ENCODE results near the gene XRCC4.
A peak's percentile ranks its signal among the peaks of the same experiment; 100 is the strongest.
"Not testable (repeated sequence)": the region's sequence is repeated elsewhere in the genome, so short reads cannot be mapped to it uniquely, and the experiment has no call there.

The XRCC4 gene

DNA sequence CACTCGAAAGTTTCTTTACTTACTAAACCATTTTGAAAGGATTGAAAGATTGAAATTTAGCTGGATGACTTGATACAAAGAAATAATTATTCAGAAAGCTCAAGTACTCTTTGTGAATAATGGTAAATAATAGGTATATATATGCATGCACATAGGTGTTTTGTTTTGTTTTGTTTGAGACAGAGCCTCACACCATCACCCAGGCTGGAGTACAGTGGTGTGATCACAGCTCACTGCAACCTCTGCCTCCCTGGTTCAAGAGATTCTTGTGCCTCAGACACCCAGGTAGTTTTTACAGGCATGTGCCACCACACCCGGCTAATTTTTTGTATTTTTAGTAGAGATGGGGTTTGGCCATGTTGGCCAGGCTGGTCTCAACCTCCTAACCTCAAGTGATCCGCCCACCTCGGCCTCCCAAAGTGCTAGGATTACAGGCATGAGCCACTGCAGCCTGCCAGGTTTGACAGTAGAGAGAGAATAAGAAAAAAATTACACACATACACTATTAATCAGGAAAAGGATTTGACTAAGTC lies 278.2 kb downstream of the XRCC4 start:
- not testable (repeated sequence) for DNase-seq

DNA sequence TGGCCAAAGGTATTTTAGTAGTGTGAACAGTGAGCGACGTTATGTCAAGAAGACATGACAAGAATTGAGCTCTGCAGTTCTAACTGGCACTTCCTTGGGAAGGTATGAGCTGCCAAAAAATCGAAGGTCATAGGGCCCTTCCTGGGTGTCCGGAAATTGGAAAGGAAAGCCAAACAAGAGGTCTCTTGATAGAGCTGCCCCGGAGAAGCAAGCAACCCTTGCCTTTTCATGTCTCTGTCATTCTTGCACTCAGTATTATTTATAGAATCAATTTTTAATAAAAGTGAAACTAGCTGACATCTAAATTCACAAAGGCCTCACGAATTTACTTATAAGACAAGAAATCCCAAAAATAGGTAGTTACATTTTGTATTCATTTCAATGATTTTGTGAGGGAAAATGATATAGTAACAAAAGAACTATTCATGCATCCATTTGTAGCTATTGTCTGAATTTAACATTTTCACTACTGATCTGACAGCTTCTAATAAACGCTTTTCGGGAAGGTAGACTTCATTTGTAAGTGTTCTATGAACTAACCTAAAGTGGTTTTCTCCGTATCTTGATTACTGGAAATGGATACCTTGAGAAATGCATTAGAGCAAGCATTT lies 280.4 kb downstream of the XRCC4 start:
- DNase-seq: no peak

DNA sequence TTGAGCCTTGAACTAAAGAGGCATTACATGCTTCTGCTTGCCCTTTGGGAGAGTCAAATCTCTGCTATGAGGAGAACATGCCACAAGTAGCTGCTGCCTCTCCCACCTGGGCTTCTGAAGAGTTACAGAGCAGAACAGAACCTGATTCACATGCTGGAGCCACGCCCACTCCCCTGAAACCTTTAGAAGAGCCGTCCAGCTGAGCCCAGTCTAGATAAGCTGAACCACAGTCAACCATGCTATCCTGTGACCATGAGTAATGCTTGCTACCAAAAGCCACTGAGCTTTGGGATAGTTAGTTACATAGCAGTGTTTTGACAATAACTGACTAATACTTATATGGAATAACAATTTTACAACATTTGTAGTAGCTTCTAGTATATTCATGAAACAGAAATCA lies 283.2 kb downstream of the XRCC4 start:
- no peak for DNase-seq

DNA sequence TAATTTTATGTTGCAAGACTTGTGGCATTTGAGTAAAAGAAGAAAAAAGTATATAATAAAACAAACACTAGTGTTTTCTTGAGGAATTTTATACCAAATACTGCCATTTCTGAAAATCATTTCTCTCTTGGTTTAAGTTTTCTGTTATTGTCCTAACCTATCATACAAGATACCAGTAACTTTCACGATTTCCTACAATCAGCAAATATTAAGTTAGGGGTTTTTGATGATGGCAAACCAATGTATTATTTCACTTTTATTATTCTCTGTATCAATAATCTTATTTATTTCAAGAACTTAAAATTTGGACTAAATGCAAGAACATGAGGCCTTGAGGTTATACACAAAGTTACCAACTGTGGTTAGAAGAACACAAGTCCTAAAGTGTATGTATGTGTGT lies 285.2 kb downstream of the XRCC4 start:
- no peak for DNase-seq

DNA sequence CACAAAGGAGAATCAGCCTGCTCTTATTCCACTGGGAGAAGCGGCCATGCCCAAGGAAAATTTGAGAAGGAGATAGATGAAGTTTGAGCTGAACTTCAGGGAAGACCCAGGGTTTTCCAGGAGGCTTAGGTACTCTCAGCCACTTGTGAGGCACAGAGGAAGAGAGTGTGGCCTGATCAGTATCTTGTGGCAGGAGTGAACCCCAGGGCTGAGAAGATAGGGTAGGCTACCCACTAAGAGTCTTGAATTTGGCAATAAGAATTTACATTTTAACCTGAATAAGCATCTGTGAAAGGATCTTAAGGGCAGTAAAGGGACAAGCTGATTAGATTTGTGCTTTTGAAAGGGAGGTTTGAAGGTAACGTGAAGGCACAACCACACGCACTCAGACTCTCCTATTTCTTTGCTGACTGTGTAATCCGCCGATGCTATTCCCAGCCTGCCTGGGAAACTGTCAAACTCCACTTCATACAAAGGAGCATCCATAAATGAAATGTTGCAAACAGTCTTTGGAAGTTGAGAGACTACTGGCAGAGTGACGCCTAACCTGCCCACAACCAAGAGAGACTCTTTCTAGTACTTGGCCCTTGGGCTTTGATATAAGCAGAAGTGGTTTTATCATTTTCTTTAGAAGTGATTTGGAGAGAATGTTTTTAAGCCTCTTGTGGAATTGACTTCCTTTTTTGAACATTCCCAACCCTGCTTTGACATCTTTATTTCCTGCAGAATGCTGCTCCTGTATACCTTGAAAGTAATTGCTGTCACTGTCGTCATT lies 286.0 kb downstream of the XRCC4 start:
- no peak for DNase-seq

DNA sequence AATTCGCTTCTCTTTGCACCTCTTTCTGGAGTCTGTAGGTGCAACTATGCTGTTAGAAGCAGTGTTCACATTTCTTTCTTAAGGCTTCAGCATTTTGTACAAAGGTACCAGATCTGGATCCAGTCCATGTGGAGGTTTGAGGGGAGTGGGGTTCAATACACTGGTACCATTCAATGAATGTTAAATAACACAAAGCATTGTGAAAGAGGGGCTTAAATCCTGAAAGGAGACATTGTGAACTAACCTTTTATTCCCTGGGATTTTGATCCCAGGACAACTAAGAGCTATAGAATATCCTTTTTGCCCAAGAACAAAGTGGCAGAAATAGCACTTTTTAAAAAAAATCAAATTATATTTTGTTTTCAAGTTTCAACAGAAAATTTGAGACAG lies 286.5 kb downstream of the XRCC4 start:
- no peak for DNase-seq

DNA sequence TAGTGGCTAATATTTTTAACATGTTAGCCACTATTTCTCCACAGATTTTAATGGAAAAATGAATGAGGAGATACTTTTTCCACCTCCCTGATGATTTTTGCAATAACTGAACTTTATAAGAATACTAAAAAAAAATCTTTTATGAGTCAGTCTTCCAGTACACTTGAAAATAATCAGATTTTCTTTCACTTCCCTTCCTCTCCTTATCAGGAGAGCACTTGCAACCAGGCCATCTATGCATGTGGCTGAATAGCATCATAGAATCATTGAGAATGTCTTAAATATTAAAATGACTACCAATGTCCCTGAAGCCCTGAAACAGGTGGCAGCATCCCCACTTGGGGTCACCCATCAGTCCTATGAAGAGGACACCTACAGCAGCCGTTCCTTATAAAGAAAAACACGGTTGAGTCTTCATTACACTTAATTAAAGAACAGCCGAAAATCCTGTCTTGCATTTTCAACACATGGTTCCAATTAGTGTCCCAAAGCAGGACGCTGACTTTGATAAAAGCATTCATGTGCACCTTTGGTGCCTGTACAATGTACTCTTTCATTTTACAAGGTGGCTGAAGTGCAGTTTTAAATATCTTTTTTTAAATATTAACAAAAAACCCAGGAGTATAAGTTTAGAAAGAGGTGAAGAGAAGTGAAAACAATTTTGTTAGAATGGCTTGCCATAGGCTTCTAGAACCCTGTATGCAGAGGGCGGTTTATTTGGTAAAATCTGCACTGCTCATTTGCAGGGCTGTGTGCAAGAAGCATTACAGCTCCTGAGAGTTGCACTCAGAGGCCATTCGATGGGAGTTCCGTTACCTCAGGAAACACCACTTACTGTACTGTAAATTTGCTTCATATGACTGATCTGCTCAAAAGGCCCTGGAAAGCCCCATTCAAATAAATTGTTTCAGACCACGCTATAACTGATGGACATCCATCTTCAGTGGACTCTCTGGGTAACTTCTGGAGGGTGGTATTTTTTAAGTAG lies 287.3 kb downstream of the XRCC4 start:
- DNase-seq: no peak

DNA sequence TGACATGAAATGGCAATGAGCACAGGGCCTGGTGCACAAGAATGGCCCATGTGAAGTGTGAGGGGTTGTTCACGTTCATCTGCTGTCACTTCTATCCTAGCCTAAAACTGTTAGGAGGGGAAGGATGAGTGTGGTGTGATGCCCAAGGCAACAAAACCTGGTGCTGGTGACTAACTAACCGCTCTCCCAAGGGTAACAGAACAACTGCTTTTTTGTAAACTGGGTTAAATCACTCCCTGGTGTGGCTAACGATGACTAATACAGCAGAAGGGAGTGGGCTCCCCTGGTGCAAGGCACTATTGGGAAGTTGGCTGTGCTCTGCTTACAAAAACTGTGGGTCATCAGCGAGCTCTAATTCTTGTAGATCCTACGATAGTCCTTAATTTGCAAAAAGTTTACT lies 291.0 kb downstream of the XRCC4 start:
- DNase-seq: peak; percentile 10

DNA sequence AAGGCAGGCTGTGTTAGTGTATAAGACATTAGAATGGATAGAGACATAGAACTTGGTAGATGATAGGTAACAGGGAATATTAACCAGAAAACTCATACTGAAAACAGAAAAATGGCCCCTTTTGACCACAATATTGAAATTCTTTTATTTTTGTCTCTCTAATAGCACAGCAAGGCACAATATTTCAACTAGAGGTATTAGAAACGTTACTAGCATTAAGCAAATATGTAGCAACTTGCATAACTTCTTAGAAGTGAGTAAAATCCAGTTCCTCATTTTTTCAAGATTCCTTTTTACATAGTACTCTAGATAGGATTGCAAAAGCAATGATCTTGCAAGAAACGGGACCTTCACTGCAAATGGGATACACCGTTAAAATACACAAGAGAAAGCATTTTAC lies 291.5 kb downstream of the XRCC4 start:
- DNase-seq: no peak

DNA sequence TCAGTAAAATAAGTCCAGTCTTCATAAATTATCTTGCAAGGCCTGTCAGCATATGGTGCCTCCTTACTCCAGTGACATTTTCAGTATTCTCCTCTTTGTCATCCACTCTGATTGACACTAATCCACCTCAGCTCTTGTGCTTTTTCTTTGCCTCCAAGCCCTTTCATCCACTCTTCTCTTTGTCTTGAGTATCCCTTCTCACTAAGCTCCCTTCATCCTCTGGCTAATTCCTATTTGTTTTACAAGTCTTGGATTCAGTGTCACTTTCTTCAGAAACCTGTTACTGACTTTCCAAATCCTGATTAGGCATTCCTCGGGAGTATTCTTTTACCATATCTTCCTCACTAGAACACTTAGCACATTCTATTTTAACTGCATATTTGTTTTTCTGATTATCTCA lies 293.6 kb downstream of the XRCC4 start:
- DNase-seq: no peak

DNA sequence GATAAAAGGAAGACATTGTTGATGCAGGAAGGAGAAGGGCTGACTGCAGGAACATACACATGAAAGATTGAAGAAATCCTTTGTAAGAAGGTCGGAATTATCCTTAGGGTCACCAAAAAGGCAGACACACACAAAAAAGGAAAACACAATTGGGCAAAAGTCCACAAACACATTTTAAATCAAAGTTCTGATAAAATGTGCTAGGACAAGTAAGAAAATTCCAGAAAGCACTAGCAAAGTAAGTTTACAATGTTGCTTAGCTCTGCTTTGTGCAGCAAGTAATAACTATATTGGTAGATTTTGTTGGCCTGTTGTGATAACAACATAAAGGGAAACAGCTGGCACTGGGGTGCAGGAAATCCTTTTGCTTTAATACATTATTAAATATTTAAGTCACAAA lies 294.4 kb downstream of the XRCC4 start:
- no peak for DNase-seq

DNA sequence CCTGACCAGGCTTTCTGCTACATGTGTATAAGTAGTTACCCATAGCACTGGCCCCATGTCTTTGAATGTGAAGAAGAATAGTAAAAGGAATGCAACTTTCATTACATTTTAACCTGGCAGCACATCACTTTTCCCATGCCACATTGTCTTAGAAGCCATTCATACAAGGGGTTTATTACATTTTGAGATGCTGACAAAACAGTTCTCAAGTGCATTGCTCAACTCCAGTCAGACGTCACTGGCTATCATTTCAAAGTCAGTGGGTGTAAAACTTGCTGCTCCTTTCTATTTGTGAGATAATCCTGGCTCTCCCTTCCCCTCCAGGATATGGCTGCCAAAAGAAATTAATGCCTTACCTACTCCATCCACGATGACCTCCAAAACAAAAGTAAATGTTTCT lies 297.2 kb downstream of the XRCC4 start:
- DNase-seq: no peak

DNA sequence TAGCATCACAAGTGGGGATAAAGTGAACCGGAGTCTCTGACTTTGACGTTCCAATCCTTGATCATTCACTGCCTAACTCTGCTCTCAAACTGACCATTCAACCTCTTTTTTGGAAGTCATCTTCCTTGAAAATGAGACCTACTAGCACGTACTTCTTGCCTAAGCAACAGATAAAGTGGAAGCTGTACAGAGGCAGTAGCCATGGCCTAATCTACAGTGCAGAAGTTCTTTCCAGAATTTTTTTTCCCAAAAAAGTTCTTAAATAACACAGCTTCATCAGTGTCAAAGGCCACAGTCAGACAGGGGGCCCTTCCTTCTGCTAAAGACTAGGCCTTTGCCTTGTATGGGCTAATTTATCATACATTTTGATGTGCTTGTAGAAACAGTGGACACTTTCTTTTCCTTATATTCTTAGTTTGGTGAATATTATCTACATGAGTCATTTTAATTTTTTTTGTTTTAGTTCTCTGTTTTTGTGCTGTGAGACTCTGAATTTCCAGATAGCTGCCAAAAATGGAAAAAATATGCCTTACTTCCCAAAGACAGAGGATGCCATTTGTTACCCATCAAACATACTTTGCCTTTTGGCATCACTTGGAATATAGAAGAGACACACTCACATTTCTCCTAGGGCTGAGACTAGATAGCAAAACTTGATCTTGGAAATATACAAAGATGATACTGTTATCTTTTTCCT lies 297.9 kb downstream of the XRCC4 start:
- no peak for DNase-seq

DNA sequence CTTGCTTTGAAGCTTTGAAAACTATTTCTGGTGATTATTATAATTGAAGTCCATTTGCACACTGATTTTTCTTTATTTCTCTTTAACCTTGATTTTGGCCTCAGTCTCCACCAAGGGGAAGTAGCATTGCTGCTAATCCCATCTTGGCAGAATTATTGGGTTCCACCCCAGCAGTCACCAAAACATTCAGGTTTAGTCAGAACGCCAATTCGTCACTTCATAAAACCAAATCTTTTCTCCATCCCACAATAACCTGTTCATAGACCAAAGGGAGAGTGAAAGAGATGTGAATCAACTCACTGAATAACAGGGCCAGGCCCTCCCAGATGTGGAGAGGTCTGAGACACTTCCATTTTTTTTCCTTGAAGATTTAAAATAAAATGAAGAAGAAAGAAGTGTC lies 299.1 kb downstream of the XRCC4 start:
- no peak for DNase-seq

DNA sequence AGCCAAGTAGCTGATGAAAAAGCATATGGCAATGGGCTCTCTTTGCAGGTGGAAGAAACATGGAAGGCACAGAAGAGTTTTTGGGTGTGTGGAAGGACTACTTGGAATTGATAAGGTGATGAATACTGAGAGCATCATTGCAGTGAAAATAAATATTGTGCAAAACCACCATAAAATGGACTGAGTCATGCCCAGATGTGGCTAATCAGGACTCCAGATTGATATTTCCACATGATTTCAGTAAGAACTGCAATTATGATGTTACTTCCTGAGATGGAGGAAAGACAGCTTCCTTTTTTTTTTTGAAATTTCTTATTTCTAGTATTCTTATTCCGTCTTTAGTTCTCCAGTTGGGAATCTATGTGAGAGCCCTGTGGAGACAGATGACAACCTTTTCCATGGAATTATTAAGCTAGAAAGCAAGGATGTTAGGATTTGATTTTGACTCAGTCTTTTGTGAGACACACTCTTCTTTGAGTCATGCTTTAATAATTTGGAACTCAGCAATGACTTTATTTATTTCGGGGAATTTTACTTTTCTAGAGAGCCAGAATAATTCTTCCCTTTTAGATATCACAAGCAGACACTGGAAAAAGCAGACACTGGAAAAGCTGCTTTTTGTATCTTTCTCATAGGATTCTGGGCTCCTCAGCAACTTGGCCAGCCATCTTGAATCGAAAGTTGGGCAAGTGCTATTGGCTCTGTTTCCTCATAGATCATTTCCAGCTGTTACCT lies 300.0 kb downstream of the XRCC4 start:
- no peak for DNase-seq

DNA sequence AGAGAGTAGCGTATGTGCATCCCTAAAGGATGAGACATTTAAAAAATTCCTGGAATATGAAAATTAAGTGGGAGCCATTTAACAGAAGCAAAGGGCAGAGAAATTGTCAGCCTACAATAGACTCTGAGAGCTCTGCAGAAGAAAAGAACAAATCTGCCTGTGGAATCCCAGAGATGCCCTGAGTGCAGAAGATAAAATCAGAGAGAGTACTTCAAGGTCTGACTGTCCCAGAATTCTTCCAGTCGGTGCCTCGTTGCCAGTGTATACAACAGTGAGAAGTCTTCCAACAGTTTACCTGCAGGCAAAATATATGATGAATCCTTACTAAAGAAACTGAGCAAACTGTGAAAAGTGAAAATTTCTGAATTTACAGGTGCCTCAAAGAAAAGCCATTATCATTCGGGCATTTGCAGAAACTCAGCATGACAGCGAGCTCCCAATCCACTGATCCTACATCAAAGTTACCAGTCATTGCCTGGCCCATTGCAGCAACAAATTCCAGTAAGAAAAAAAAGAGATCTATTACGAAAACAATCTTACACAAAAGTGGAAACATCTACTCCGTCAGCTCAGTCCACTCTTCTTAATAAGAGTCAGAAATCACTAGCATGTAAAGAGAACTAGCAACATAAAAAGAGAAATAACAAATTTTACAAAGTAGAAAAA lies 301.4 kb downstream of the XRCC4 start:
- DNase-seq: no peak

DNA sequence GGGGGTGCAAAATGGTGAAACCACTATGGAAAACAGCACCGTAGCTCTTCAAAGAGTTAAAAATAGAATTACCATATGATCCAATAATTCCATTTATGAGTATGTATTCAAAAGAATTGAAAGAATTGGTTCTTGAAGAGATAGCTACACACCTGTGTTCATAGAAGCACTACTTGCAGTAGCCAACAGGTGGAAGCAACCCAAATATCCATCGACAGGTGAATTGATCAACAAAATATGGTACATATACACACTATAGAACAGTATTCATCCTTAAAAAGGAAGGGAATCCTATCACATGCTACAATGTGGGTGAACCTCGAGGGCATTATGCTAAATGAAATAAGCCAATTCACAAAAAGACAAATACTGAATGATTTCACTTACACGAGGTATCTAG lies 308.5 kb downstream of the XRCC4 start:
- no peak for DNase-seq

DNA sequence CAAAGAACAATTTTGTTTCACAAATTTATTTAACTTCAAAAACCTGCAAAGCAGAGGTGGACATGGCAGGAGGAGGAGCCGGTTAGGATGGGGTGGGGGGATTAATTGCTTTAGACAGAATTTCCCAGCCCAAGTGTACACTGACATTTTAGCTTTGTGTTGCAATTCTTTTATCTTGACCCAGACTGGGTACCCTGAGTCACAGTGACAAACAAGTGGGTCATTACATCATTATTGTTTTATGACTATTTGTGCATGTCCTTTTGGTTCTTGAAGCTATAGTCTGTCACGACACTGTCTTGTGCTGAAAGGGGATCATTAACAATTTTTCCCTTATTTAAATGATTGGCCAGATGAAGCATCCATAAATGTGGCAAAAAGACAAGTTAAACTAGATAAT lies 309.7 kb downstream of the XRCC4 start:
- no peak for DNase-seq

DNA sequence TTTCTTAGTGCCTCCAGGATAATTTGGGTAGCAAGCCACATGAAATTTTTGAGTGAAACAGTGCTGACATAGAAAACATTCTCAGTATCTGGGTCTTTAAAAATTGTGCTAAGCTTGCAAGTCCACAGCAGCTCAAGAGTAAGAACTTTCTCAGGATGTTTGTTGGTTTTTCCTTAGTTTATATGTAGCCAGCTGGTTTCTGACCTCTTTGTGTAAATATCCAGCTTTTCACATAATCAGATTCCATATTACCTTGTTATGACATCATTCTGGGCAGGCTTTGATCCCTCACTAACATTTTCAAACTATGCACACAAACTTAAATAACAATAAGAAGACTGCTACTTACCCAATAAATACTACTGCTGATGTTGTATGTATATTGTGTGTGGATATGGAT lies 311.3 kb downstream of the XRCC4 start:
- DNase-seq: no peak

DNA sequence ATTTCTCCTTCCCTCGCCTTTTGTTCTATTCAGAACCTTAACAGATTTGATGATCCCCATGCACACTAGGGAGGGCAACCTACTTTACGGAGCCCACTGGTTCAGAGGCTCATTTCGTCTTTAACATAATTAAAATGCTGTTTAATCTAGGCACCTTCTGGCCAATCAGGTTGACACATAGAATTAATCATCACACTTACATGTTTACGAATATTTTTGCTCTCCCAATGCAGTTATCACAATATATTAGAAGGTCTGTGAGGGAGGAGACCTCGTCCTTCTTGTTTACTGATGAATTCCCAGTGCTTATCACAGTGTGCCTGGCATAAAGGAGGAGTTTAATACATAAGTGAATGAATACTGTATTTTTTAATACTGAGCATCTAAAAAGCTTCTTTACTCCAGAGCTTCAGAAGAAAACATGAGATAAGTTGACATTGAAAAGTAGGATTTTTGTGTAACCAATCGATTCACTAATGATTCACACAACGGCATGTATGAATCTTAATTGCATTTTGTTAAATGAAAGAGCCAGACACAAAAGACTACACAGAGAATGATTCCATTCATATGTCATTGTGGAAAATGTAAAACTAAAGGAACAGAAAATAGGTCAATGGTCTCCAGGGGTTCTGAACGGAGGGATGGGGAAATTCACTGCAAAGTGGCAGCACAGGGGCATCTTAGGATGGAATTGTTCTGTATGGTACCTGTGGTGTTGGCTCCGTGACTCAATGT lies 315.6 kb downstream of the XRCC4 start:
- no peak for DNase-seq

DNA sequence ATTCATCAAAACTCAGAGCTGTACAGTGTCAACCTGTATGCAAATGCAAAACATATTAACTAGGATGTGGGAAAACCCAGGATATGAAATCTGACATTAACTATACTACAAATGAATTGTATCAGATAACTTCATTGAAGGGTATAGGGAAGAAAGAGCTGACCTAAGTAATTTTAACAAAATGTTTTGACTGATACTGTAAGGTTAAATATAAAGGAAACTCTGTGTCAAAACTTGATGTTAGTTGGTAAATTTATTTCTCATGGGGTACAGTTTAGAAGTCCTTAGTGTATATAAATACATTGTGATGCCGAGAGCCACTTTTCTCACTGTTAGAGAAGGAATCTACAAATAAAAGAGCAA lies 316.1 kb downstream of the XRCC4 start:
- DNase-seq: no peak

Measured in CD4-positive, alpha-beta T cell treated with Interleukin-17A for 1 hour (primary cell).